GM18909 (cell line): ENCODE measurements around the gene HHLA2.

Experiments used
- ATAC-seq: cut with Tn5 transposase; IDR thresholded peaks from one replicate; pipeline ENCODE4 v1.9.1; 2021; ENCODE audit warnings: mild to moderate bottlenecking; ENCODE audit not compliant: unreplicated experiment, poor library complexity

The HHLA2 gene

GRCh38 chr3:108388136-108389132 lies 92.1 kb downstream of the HHLA2 start:
- peak; percentile 77 for ATAC-seq

DNA sequence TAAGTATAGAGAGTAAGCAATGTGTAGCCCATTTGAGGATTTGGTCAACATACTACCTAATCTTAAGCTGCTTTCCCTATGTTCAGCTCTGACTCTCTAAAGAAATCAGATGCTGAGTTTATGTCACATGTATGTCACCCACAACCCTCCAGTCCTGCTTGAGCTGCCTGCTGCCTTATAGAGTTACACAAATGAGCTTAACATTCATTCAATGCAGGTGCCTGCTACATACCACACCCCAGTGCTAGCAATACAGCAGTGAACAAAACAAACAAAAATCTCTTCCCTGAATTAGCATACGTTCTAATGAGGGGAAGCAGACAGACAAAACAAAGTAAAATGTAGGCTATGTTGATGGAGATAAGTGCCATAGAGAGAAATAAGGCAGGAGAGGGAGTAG lies 93.0 kb downstream of the HHLA2 start:
- ATAC-seq, result no peak

GRCh38 chr3:108391917-108392593 lies 95.7 kb downstream of the HHLA2 start:
- ATAC-seq, result no peak

- ATAC-seq, result no peak
These were observed 97.0 kb downstream of the HHLA2 start for GRCh38 chr3:108393128-108393900.

GRCh38 chr3:108394016-108394415 lies 97.7 kb downstream of the HHLA2 start:
- no peak for ATAC-seq

- ATAC-seq, result no peak
These were observed 98.2 kb downstream of the HHLA2 start for GRCh38 chr3:108394563-108394962.

- no peak for ATAC-seq
These were observed 100.0 kb downstream of the HHLA2 start for GRCh38 chr3:108396336-108396735.

GRCh38 chr3:108398510-108398909 lies 102.2 kb downstream of the HHLA2 start:
- no peak for ATAC-seq

GRCh38 chr3:108401836-108402235 lies 105.5 kb downstream of the HHLA2 start:
- no peak for ATAC-seq

GRCh38 chr3:108403198-108403597 lies 106.8 kb downstream of the HHLA2 start:
- no peak for ATAC-seq

- no peak for ATAC-seq
These were observed 107.5 kb downstream of the HHLA2 start for GRCh38 chr3:108403686-108404345.

DNA sequence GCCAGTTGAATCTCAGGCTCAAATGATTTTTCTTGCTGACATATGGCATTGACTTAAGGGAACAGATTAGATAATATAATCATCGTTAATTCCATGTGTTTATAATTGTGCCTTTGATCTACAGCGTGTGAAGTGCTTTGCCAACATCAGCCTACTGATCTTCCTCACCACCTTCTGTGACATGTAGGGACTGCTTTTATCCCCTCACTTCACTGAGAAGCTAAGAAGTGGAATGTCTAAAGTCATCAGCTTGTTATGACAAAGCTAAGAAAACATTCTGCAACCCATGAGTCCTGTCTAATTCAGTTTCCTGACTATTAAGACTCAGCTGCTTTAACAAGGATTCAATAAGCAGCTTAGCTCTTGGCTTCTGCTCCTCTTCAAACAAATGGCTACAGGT lies 108.0 kb downstream of the HHLA2 start:
- ATAC-seq, result no peak

- ATAC-seq, result no peak
These were observed 109.8 kb downstream of the HHLA2 start for GRCh38 chr3:108406063-108406660.

DNA sequence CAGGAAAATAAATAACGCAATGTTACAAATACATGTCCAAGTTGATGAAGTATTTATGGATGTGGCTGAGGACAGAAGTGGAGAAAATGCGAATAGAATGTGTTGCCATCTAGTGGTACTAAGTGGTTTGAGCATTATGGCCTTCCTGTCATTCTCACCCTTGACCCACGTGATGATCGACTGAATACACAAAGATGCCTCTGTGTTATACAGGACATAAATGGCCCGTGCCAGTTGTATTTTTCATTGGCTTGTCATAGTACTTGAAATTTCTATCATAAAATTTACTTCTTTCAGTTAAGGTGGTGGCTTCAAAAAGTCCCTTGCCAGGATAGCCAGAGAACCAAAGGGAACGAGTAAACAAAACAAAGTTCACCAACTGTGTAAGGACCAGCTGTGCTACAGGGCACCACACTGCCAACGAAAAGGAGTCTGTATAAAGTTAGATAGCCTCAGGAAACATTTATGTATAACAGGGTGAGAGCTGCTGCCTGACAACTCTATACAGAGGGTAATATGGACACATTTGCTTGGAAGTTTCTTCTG lies 110.4 kb downstream of the HHLA2 start:
- peak; percentile 84 for ATAC-seq

DNA sequence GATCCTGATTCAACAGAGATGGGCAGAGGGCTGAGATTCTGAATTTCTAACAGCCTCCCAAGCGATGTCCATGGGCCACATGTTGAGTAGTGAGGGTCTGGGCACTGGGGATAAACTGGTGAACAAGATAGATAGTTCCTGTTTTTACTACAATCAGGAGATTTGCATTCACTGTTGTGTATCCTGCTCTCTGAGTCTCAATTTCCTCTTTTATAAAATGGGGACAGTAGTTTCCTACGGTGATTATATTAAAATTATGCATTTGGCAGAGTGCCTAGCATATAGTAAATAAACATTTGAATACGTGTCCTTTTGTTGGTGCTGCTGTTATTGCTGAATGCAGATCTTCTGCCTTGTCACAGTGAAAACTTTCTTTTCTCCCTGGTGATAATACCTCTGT lies 111.5 kb downstream of the HHLA2 start:
- ATAC-seq, result no peak

DNA sequence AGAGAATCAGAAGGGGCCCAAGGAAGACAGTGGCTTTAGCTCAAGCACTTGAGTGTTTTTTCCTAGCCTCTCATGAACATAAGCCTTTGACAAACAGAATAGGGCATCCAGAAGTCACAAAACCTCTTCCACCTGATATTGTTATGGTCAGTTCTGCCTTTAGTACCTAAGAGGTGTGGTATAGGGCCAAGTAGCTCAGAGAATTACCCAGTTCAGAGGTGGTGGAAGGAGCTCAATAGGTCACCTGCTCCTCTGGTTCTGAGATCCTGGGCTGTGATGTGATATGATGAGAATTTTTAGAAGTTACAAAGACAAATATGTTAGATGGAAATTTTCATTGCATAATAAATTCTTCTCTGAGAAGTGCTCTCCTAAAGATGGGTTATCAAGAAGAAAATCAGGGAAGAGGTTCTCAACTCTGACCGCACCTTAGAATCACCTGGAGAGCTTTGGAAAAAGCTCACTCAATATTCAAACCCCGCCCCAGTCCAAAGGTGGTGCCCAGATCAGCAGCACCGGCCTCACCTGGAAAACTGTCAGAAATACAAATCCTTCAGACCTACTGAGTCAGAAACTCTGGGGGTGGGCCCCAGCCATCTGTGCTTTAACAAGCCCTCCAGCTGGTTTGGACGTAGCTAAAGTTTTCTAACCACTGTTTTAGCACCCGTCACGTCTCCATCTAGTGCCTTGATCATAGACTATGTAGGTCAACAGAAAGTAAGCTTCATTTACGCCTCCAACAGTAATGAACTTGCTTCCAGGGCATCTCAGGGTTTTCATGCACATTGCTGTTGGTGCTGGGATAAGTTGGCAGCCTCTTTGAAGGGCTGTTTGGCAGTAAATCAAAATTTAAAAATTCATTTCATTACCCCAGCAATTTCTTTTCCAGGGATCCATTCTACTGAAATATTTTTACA lies 112.8 kb downstream of the HHLA2 start:
- no peak for ATAC-seq

DNA sequence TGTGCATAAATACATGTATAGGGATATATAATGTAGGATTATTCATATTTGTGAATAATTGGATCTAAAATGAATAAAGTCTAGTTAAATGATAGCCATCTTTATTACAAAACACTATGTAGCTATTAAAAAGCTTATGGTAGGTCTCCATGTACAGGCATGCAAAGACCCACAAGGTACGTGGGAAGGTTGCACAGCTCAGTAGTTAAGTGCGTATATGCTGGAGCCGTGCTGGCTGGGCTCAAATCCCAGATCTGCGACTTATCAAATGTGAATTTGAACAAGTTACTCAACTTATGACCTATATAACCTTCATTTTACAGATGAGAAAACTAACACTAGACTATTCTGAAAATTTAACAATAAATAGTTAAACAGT lies 113.4 kb downstream of the HHLA2 start:
- no peak for ATAC-seq

- ATAC-seq, result no peak
These were observed 114.2 kb downstream of the HHLA2 start for GRCh38 chr3:108410531-108410984.
